Measurements from ENCODE around the gene COG7. TPM values are rescaled to one million over a fixed set of nuclear protein-coding genes. Genes with fewer than 3 reads are reported as not detected.

COG7 gene
- total RNA-seq, 1 donor from 2014 or later = 7.1 TPM

GRCh38 chr16:23482778-23483177 lies 29.8 kb upstream of the COG7 start:
- DNase-seq (ENCODE audit: low read depth) (no peak), FAIRE-seq (no peak)
- Histone ChIP-seq H3K4me3 (ENCODE audit: low read depth, low read length) (no peak overlapping the region), H3K27me3 (ENCODE audit: control insufficient read depth, insufficient read depth, low read length) (no peaks in the 10 kb centered on the region), H3K36me3 (ENCODE audit: control insufficient read depth, insufficient read depth, low read length) (peaks cover 44% of the 10 kb centered on the region)
- TF ChIP-seq CTCF (IDR thresholded peaks at IDR 0.05; ENCODE audit: insufficient read depth, low read length, severe bottlenecking) = no peak

- Histone ChIP-seq H3K27me3 (ENCODE audit: control insufficient read depth, insufficient read depth, low read length) (no peaks in the 10 kb centered on the region), H3K36me3 (ENCODE audit: control insufficient read depth, insufficient read depth, low read length) (peaks cover 34% of the 10 kb centered on the region), H3K4me3 (ENCODE audit: low read depth, low read length) (no peak overlapping the region)
- FAIRE-seq (no peak), DNase-seq (ENCODE audit: low read depth) (no peak)
- TF ChIP-seq CTCF (IDR thresholded peaks at IDR 0.05; ENCODE audit: insufficient read depth, low read length, severe bottlenecking) = no peak
These were observed 27.3 kb upstream of the COG7 start for GRCh38 chr16:23480257-23480656.

- Histone ChIP-seq H3K27me3 (ENCODE audit: control insufficient read depth, insufficient read depth, low read length) (no peaks in the 10 kb centered on the region), H3K4me3 (ENCODE audit: low read depth, low read length) (no peak overlapping the region), H3K36me3 (ENCODE audit: control insufficient read depth, insufficient read depth, low read length) (peaks cover 34% of the 10 kb centered on the region)
- DNase-seq (ENCODE audit: low read depth) (no peak), FAIRE-seq (no peak)
- no peak for TF ChIP-seq CTCF (IDR thresholded peaks at IDR 0.05; ENCODE audit: insufficient read depth, low read length, severe bottlenecking)
These were observed 26.1 kb upstream of the COG7 start for GRCh38 chr16:23479138-23479537.

- TF ChIP-seq CTCF (IDR thresholded peaks at IDR 0.05; ENCODE audit: insufficient read depth, low read length, severe bottlenecking) = no peak
- DNase-seq (ENCODE audit: low read depth) (no peak), FAIRE-seq (no peak)
- Histone ChIP-seq H3K36me3 (ENCODE audit: control insufficient read depth, insufficient read depth, low read length) (peaks cover 36% of the 10 kb centered on the region), H3K27me3 (ENCODE audit: control insufficient read depth, insufficient read depth, low read length) (no peaks in the 10 kb centered on the region), H3K4me3 (ENCODE audit: low read depth, low read length) (no peak overlapping the region)
These were observed 25.6 kb upstream of the COG7 start for GRCh38 chr16:23478566-23478965.

- no peak overlapping the region for H3K4me3 ChIP-seq (ENCODE audit: low read depth, low read length)
- peaks cover 25% of the 10 kb centered on the region for H3K36me3 ChIP-seq (ENCODE audit: control insufficient read depth, insufficient read depth, low read length)
- FAIRE-seq (no peak), DNase-seq (ENCODE audit: low read depth) (no peak)
- TF ChIP-seq CTCF (IDR thresholded peaks at IDR 0.05; ENCODE audit: insufficient read depth, low read length, severe bottlenecking) = no peak
- no peaks in the 10 kb centered on the region for H3K27me3 ChIP-seq (ENCODE audit: control insufficient read depth, insufficient read depth, low read length)
These were observed 23.3 kb upstream of the COG7 start for GRCh38 chr16:23476289-23476688.

GRCh38 chr16:23469814-23470213 lies 16.8 kb upstream of the COG7 start:
- peaks cover 13% of the 10 kb centered on the region for H3K36me3 ChIP-seq (ENCODE audit: control insufficient read depth, insufficient read depth, low read length)
- H3K4me3 ChIP-seq (ENCODE audit: low read depth, low read length) = no peak overlapping the region
- H3K27me3 ChIP-seq (ENCODE audit: control insufficient read depth, insufficient read depth, low read length) = no peaks in the 10 kb centered on the region
- TF ChIP-seq CTCF (IDR thresholded peaks at IDR 0.05; ENCODE audit: insufficient read depth, low read length, severe bottlenecking) = no peak
- DNase-seq (ENCODE audit: low read depth) (peak; percentile 89), FAIRE-seq (no peak)

All from bronchial epithelial cell (primary cell).